Progenitor cell of endocrine pancreas (in vitro differentiated cells): ENCODE results near the gene TRIM41. TPM values are rescaled to one million over a fixed set of nuclear protein-coding genes. Genes with fewer than 3 reads are reported as not detected.

Experiments
- DNase-seq: peaks from one replicate; pipeline ENCODE4 v3.0.0; 2021; ENCODE audit warnings: low spot score; ENCODE audit not compliant: unreplicated experiment
- H3K27ac Mint-ChIP-seq: 2 replicates; pipeline ENCODE4 v1.8.0; 2021; ENCODE audit warnings: mild to moderate bottlenecking, moderate library complexity, mixed read lengths
- H3K27me3 Mint-ChIP-seq: 2 replicates; pipeline ENCODE4 v1.8.0; 2021; ENCODE audit warnings: mixed read lengths
- H3K36me3 Mint-ChIP-seq: 2 replicates; pipeline ENCODE4 v1.8.0; 2022; ENCODE audit warnings: mixed read lengths; ENCODE audit not compliant: insufficient read depth
- H3K4me1 Mint-ChIP-seq: 2 replicates; pipeline ENCODE4 v1.8.0; 2021; ENCODE audit warnings: low read depth, mixed read lengths
- H3K4me3 Mint-ChIP-seq: 2 replicates; pipeline ENCODE4 v1.8.0; 2021; ENCODE audit warnings: low read depth, mild to moderate bottlenecking, moderate library complexity, mixed read lengths
- H3K9me3 Mint-ChIP-seq: 2 replicates; pipeline ENCODE4 v1.8.0; 2021; ENCODE audit warnings: low read depth, mixed read lengths
- CTCF ChIP-seq: fragments of 200-600 bp; sonication (generic); IDR thresholded peaks from one replicate; pipeline ENCODE4 v1.5.0; 2021; ENCODE audit warnings: antibody characterized with exemption, mild to moderate bottlenecking; ENCODE audit not compliant: unreplicated experiment
- total RNA-seq: library from RNA; stranded (reverse); gene quantifications from 2 replicates; pipeline ENCODE4 v1.2.1, GENCODE V29; 2021

The TRIM41 gene
- total RNA-seq, 1 donor from 2014 or later: 37.6 TPM

DNA sequence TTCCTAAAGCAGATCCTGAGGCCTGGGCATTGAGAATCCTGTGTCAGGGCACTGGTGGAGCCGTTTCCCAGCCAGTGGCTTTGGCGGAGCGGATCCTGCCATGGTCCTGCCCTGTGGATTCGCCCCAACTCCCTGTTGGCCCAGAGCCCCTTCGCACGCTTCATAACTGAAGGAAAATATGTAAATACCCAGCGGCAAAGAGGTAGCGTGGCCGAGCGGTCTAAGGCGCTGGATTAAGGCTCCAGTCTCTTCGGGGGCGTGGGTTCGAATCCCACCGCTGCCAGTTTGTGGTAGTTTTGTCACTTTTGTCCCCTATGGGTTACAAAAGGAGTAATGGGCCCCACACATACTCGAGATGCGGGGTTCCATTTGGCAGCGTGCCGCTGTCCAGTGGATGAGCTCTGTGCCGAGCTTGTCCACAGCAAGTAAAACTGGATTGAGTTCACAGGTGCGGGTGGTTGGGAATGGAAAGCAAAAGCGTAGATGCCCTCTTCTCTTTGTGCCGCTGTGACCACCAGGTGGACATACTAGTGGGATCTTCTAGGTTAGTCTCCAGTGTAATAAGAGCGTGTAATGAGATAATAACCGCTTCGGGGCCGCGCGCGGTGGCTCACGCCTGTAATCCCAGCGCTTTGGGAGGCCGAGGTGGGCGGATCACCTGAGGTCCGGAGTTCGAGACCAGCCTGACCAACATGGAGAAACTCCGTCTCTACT, 35.4 kb upstream of the TRIM41 start:
- Mint-ChIP-seq H3K27me3 (peaks cover 14% of the 10 kb centered on the region), H3K4me3 (peak overlapping the region; percentile 87), H3K36me3 (peaks cover 1% of the 10 kb centered on the region), H3K4me1 (peaks cover 9% of the 10 kb centered on the region), H3K9me3 (peaks cover 3% of the 10 kb centered on the region), H3K27ac (peak overlapping the region; percentile 99)
- peak; percentile 39 for TF ChIP-seq CTCF
- peak; percentile 53 for DNase-seq

GRCh38 chr5:181188700-181189362, 34.2 kb upstream of the TRIM41 start:
- H3K4me3 Mint-ChIP-seq: peak overlapping the region; percentile 87
- H3K4me1 Mint-ChIP-seq: peaks cover 9% of the 10 kb centered on the region
- H3K36me3 Mint-ChIP-seq: peaks cover 1% of the 10 kb centered on the region

DNA sequence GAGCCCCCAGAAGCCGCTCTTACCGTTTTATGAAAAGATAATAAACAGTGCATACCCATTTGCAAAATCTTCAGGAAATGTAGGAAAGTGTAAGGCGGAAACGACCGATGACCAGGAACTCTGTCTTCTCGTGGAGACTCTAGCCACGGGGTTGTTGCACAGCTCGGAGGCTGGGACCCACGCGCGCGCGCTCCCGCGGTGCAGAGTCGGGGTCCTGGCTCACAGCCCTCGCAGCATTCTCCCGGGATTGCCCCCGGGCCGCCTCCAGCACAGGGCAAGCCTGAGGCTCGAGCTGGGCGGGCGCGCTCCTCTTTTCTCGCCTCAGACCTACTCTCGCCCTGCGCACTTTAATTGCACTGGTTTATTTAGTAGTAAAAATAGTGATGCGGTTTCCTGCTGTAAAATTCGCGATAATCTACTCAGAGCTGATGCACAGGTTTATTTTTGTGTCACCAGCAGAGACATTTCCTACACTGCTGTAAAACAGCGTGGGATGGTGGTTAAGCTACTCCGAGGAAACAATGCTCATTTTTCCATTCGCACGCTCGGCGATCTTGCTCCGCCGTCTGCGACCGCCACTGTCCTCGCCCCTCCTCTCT, 33.6 kb upstream of the TRIM41 start:
- H3K4me3 Mint-ChIP-seq: peak overlapping the region; percentile 87
- H3K9me3 Mint-ChIP-seq: no peaks in the 10 kb centered on the region
- peaks cover 1% of the 10 kb centered on the region for H3K36me3 Mint-ChIP-seq
- peaks cover 15% of the 10 kb centered on the region for H3K27me3 Mint-ChIP-seq
- DNase-seq: no peak
- no peak for TF ChIP-seq CTCF
- peak overlapping the region; percentile 99 for H3K27ac Mint-ChIP-seq
- peaks cover 8% of the 10 kb centered on the region for H3K4me1 Mint-ChIP-seq

More at GRCh38 chr5:181188700-181189362, 34.2 kb upstream of the TRIM41 start:
- no peaks in the 10 kb centered on the region for H3K9me3 Mint-ChIP-seq
- peaks cover 15% of the 10 kb centered on the region for H3K27me3 Mint-ChIP-seq
- peak; percentile 71 for DNase-seq
- peak overlapping the region; percentile 99 for H3K27ac Mint-ChIP-seq
- no peak for TF ChIP-seq CTCF

DNA sequence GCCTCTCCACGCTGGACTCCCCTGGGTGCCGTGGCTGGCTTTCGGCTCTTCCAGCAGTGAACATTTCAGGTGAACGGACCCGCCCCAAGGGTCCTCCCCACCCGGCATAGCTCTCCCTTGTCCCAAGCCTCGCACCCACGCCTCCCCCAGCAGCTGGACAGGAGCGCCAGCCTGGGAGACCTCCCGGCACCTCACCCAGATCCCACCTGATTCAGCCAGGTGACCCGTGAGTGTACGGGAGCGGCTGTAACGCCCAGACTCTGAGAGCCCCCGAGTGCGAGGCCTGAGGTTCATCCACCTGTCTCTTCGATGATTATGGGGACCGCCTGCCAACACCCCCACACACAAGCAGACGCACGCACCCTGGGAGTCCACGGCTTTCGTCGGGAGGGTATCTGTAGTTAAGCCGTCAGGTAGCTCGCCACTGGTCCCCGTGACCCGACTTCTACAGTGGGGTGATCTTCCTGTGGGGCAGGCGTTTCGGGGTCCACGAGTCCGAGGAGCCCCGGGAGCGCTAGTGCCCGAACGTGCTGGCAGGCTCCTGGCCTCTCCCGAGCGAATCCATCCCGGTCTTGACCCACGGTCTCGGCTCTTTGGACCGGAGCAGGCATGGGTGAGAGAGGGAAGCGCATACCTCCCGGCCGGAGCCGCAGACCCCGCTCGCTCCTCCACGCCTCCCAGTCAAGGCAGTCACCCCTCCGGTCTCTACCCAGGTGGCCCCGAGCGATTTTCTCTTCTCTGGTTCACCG, 32.9 kb upstream of the TRIM41 start:
- H3K27me3 Mint-ChIP-seq: peaks cover 15% of the 10 kb centered on the region
- no peak for TF ChIP-seq CTCF
- H3K4me1 Mint-ChIP-seq: peaks cover 8% of the 10 kb centered on the region
- H3K36me3 Mint-ChIP-seq: peaks cover 1% of the 10 kb centered on the region
- peak; percentile 22 for DNase-seq
- peak overlapping the region; percentile 87 for H3K4me3 Mint-ChIP-seq
- H3K27ac Mint-ChIP-seq: peak overlapping the region; percentile 99
- H3K9me3 Mint-ChIP-seq: no peaks in the 10 kb centered on the region
